ENCODE measurements around the gene STIL. TPM values are rescaled to one million over a fixed set of nuclear protein-coding genes. Genes with fewer than 3 reads are reported as not detected.

Gene STIL
- 7.0 and 7.7 TPM in 2 replicates for total RNA-seq

GRCh38 chr1:47313915-47314664, at the start of gene STIL:
STIL (minus strand) TSS chr1:47314147; CDS start chr1:47310319, 3,828 bp downstream.

GRCh38 chr1:47333578-47333921, 19.6 kb upstream of the STIL start, which contains the start of gene CMPK1:
CMPK1 (plus strand) TSS chr1:47333790; CDS start chr1:47333946, 156 bp downstream.

GRCh38 chr1:47232187-47232874, 81.6 kb downstream of the STIL start, which contains the start of gene TAL1:
TAL1 (minus strand) TSS chr1:47232225; CDS start chr1:47225888, 6,337 bp downstream.

Other genes starting within 250 kb of the STIL start
- gene CYP4Z1, start 246.9 kb downstream of the STIL start, total RNA-seq = 0.19 TPM in 1 of 2 replicates, not detected in the other
- not detected in 2 replicates for gene CYP4A22, start 176.7 kb downstream of the STIL start, total RNA-seq
- gene PDZK1IP1, start 124.1 kb downstream of the STIL start, total RNA-seq = 0.16 TPM in 1 of 2 replicates, not detected in the other
- gene TAL1, start 81.9 kb downstream of the STIL start, total RNA-seq = 22.8 and 47.3 TPM in 2 replicates
- gene CMPK1, start 19.6 kb upstream of the STIL start, total RNA-seq = 55.2 and 121 TPM in 2 replicates
- not detected in 2 replicates for gene FOXE3, start 102.1 kb upstream of the STIL start, total RNA-seq
- under 0.01 and 0.06 TPM in 2 replicates for gene FOXD2, start 123.9 kb upstream of the STIL start, total RNA-seq

Data from bladder microvascular endothelial cell (primary cell).